HCT116 (cell line): Measurements from ENCODE around the gene CLASP1.

Source experiments
- CEBPB ChIP-seq: IDR thresholded peaks from 2 replicates; pipeline ENCODE4 v1.6.1; 2012; ENCODE audit warnings: low read depth
- CTCF ChIP-seq, 3 experiments: fragments of 200-600 bp in 1 of 3; sonication (generic) in 1 of 3; IDR thresholded peaks in 2 of 3; conservative IDR thresholded peaks in 1 of 3; 2 replicates each; pipeline ENCODE4 v1.5.1; 2012 to 2017; ENCODE audit warnings: low read depth in 2 of 3, low read length in 2 of 3, antibody characterized with exemption in 1 of 3, borderline replicate concordance in 1 of 3, control low read depth in 1 of 3, mild to moderate bottlenecking in 1 of 3, mixed read lengths in 1 of 3, mixed run types in 1 of 3, moderate library complexity in 1 of 3; ENCODE audit not compliant: insufficient read depth in 1 of 3
- EZH2 ChIP-seq: fragments of 200-600 bp; sonication (generic); IDR thresholded peaks from 2 replicates; pipeline ENCODE4 v1.6.1; 2017; ENCODE audit warnings: antibody characterized with exemption, mixed run types
- EZH2phosphoT487 ChIP-seq: fragments of 200-600 bp; IDR thresholded peaks from 2 replicates; pipeline ENCODE4 v1.6.1; 2018; ENCODE audit warnings: antibody characterized with exemption, borderline replicate concordance
- POLR2A ChIP-seq: IDR thresholded peaks from 2 replicates; pipeline ENCODE4 v1.7.0; 2011; ENCODE audit warnings: borderline replicate concordance; ENCODE audit not compliant: insufficient read depth, insufficient read length; ENCODE audit errors: extremely low read depth
- TCF7L2 ChIP-seq: IDR thresholded peaks from 2 replicates; pipeline ENCODE4 v1.7.0; 2011; ENCODE audit warnings: borderline replicate concordance, inconsistent platforms; ENCODE audit not compliant: insufficient read depth, insufficient read length; ENCODE audit errors: extremely low read depth

DNA sequence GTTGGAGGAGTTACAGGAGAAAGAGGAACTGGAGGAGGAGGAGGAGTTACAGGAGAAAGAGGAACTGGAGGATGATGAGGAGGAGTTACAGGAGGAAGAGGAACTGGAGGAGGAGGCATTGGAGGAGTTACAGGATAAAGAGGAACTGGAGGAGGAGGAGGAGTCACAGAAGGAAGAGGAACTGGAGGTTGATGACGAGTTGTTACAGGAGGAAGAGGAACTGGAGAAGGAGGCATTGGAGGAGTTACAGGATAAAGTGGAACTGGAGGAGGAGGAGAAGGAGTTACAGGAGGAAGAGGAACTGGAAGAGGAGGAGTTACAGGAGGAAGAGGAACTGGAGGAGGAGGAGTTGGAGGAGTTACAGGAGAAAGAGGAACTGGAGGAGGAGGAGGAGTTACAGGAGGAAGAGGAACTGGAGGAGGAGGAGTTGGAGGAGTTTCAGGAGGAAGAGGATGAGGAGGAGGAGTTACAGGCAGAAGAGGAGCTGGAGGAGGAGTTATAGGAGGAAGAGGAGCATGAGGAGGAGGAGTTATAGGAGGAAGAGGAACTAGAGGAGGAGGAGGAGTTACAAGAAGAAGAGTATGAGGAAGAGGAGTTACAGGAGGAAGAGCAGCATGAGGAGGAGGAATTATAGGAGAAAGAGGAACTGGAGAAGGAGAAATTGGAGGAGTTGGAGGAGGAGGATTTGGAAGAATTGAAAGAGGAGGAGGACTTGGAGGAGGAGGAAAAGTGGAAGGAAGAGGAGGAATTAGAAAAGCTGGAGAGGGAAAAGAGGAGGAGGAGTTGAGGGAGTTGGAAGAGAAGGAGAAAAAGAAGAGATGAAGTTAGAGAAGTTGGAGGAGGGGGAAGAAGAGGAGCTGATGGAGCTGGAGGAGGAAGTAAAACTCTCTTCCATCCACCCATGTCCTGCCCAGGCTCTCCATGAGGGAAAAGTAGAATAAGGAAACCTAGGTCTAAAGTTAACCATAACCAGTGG is 37.2 kb downstream of the CLASP1 start:
- TF ChIP-seq CTCF (IDR thresholded peaks at IDR 0.05 in 2 of 3, conservative IDR thresholded peaks at IDR 0.05 in 1 of 3; ENCODE audit: borderline replicate concordance in 1 of 3, insufficient read depth in 1 of 3, low read depth in 2 of 3, low read length in 2 of 3): no peak
- TF ChIP-seq EZH2: no peak
- TF ChIP-seq CEBPB: no peak
- no peak for TF ChIP-seq TCF7L2
- no peak for TF ChIP-seq EZH2phosphoT487
- TF ChIP-seq POLR2A: no peak
